HG02981 (cell line): ENCODE data around the gene PREX1.
"Not testable (repeated sequence)": the region's sequence is repeated elsewhere in the genome, so short reads cannot be mapped to it uniquely, and the experiment has no call there.

Source experiments
- ATAC-seq: cut with Tn5 transposase; IDR thresholded peaks from one replicate; pipeline ENCODE4 v1.9.1; 2021; ENCODE audit warnings: mild to moderate bottlenecking, moderate library complexity; ENCODE audit not compliant: unreplicated experiment

PREX1 gene

DNA sequence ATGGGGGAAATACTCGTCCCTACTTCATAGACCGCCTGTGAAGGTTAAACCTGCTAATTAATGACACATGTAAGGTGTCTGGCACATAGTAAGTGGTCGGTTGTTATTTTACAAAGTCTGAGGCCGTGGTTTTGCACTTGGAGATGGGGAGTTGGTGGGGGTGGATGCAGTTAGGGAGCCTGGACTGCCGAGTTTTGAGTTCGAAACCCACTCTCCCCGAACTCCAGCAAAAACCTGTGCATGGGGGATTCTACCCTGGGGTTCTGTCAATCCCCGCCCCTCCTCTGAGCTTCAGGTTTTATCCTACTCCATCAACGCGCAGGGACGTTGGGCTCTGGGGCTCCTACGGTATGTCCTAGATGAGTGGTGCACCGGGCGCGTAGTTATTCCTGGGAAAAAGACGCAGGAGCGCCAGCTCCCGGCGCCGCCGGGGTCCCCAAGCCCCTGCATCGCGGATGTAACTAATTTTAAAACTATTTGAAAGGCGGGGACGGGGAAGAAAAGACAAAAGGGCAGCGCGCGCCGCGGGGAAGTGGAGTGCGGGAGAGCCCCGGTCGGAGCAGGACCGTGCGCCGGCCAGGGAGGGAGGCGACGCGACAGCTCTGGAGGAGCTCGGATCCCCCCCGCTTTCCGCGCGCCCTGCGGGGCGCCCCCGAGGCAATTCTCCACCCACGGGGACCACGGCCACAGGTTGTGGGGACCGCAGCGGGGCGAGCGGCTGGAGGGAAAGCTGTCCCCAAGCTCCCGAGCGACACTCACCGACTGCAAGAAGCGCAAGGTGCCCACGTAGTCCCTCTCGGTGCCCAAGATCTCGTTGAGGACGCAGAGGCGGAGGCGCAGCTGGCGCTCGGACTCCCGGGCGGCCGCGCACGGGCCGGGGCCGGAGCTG, 672 bp downstream of the PREX1 start:
- ATAC-seq, result peak; percentile 9

DNA sequence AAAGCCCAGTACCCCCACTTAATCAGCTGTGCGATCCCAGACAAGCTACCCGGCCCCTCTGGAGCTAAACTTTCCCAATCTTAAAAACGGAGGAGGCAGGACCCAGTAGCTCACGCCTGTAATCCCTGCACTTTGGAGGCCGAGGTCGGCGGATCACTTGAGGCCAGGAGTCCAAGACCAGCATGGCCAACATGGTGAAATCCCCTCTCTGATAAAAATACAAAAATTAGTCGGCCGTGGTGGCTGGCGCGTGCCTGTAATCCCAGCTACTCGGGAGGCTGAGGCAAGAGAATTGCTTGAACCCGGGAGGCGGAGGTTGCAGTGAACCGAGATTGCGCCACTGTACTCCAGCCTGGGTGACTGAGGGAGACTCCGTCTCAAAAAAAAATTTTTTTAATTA, 1.3 kb downstream of the PREX1 start:
- ATAC-seq, result not testable (repeated sequence)

DNA sequence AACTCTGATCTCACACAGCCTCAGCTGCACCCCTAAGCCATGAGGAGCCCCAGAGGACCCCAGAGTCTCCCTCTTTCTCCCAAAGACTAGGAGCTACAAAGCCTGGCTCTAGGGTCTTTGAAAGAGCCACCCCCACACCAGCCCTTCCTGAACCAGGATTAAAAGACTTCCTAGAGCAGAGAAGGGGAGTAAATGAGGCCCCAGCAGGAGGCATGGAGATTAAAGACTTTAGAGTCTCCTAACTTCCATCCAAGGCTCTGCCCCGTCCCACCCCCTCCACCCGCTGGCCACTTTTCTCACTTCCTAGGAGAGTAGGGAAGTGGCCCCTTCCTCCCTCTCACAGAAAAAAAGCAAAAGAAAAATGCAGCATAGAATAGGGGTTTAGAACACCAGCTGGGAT, 1.7 kb downstream of the PREX1 start:
- ATAC-seq, result no peak

DNA sequence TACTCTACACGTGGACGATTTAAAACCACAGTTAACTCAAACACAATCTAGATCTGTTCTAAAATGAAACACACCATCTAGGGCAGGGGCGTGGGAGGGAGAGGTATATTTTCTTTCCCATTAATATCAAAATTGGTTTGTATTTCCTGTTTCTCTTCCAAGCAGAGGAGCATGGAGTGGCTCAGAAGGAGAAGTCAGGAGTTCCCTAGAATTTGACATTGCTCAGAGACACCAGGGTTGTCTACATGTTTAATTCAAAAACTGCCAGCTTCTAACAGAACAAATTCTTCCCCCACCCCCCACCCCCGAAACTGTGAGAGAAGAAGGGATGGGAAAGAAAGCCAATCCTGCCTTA, 2.3 kb downstream of the PREX1 start:
- ATAC-seq, result no peak

DNA sequence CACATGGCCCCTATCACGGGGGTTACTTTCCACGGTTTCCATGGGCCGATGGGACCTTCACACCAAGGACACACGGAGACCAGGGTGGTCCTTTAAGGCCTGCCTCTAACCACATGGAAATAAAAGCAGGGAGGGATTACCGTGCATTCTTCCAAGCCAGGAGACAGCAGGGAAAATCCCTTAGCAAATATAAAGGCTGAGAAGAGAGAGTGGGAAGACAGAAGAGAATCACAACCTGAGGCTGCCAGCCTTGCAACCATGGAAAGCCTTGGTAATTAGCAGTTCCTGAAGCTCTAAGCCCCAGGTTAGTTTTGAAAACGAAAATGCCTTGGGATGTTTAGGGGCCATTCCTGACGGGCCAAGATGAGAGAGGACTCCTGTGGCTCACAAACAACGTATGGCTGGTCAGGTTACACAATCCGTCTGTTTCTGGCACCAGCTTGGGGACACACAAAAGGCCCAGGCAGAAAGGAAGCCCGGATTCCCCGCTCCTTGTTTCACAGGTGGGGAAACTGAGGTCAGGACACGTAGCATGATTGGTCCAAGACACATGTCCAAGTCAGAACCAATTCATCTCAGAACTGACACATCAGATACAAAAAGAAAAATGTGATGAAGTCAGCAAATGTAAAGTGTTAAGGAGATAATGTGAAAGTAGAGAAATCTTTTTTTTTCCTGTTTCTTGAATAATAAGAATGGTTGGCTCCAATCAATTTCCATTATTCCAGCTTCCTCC, 2.8 kb downstream of the PREX1 start:
- ATAC-seq, result no peak

DNA sequence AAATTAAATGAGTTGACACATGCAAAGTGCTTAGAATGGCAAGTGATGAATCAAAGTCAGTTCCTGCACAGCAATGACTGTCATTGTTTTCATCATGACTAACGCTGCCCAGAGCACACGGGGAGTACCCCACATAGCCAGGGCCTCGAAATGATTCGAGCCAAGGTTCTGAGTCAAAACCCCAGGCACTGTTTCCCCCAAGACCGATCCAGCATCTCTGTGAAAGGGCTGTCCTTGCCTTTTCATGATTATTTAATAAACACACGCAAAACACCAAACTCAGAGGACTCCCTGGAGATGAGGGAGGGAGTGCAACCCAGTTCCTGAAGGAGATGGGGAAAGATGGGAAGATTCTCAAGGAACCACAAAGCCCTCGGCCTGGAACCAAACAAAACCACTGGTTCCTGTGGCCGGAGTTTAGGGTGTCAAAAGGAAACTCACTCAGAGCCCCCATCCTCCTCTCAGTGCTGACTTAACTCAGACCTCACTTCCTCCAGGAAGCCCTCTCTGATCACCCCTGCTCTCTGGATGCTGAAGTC, 3.8 kb downstream of the PREX1 start:
- peak; percentile 45 for ATAC-seq

DNA sequence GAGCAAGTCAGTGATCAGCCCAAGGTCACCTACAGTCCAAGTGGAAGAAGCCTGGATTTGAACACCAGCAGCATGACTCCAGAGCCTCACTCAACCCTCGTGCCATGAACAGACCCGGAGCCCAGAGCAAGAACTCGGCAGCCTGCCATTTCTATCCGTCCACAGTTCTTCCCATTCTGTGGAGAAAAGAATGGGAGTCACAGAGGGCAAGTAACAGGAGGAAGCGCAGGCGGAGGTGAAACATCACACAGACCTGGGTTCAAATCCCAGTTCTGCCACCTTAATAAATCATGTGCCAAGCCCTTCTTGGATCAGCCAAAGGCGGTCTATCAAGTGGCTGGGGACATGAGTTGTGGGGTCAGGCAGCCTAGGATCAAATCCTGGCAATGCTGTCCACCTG, 4.3 kb downstream of the PREX1 start:
- ATAC-seq, result no peak

DNA sequence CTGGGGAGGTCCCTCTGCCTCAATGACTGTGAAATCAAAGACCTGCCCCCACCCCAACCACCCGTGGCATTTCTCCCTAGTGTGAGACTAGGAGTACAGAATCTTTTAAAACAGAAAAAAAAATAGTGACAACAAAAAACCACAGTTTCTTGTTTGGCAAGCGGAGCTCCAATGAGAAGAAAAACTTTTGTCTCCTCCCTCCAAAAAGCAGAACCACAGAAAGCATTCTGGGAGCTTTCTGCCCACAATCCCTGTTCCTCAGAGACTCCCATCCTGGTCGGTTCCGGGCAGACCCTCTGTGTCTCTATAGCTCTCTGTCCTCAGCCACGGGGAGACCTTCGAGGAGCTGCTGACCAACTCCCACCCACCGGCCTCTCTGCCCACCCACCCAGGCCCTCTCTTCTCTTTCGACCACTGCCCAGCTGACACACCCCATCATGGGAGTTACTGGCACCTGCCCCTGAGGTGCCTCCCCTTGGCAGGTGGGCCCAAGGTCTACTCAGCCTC, 4.9 kb downstream of the PREX1 start:
- no peak for ATAC-seq

DNA sequence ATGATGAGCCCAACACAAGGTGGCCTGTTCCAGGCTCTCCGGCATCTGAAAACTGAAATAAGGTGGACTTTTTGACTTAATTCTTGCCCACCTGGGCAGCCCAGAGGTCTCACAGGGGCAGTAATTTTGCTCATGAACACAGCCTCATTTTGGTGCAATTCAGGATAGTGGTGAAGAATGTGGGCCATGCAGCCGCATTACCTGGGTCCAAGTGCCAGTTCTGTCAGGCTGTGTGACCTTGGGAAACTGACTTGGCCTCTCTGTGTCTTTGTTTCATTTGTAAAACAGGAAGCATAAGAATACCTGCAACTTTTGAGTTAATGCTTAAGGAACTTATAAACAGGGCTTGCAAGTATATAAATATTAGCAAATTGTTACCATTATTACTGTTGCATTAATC, 5.6 kb downstream of the PREX1 start:
- no peak for ATAC-seq

DNA sequence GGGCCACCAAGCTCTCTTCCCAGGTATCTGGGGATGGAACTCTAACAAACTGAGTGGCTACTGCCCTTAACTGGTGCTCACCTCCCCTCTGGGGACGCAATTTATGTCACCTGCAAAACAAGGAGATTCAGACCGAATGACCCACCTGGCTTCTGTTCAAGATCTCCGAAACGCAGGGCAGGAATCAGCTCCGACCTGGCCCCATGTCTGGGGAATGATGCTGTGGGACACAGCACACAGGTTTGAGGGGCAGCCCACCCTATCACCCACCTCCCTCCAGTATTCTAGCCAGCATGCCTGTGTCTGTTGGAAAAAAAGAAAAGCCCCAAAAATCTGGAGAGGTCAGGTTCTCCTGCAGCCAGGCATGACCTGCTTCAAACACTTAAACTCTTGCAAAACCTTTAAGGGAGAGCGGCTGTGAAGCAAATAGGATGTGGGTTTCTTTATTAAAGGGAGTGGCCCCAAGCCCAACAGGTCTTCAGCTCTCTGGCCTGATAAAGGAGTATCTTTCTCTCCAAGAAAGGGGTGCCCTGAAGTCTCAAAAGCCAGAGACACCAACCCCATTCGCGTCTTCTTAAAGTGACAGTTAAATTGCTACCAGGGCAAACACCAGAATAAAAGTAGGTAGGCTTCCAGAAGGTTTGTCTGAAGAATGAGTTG, 6.4 kb downstream of the PREX1 start:
- no peak for ATAC-seq

DNA sequence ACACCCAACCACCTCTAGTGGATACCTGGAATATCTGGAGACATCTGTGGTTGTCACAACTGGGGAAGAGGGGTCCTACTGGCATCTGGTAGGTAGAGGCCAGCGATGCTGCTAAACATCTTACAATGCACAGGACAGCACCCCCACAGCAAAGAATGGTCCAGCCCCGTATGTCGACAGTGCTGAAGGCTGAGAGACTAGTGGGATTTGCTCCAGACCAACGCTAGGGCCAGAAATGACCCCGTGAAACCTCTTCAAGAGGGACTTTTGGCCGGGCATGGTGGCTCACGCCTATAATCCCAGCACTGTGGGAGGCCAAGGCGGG, 7.2 kb downstream of the PREX1 start:
- ATAC-seq, result no peak

DNA sequence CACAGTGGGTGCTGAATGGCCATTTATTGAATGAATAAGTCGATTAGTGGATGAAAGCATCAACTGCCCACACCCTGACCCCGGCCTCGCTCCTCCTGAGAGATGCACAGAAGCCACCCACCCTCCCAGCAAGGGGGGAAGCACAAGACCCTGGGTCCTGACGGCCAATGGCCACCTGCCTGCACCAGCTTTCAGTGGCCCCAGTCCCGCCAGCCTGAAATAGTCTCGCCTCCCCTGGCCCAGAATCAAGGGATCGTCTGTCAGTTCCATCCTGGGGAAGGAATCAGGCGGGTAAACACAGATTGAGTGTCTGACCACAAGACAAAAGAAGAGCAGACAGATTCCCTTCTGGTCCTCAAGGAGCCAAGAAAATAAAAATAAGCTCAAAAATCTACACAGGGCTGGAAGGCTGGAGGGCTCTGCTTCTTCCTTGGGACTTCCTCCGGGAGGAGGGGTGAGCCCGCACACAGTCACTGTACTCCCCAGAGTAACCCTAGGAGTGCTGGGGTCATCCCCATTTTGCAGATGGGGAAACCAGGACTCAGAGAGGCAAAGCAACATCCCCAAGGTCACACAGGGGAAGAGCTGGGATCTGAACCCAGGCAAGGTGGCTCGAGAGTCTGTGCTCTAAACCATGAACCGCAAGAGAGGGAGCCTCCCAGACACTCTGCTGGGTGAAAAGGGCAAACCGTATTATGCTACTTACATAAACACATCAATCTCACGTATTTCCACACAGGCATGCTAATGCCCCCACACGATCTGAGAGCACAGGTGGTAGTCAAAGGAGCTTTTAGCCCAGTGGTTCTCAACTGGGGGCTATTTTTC, 7.8 kb downstream of the PREX1 start:
- no peak for ATAC-seq

DNA sequence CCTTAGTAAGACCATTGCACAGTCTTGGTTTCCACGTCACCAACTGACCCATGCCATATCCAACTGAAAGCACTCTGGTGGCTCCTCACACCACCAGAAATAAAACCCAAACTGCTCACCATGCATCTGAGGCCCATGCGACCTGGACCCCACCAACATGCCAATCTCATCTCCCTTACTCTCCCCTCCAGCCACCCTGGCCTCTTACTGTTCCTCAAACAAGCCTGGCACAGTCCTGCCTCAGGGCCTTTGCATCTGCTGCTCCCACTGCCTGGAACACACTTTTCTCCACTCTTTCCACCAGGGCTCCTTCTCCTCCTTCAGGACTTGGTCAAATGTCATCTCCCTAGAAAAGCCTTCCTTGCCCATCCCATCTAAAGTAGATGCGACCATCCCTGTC, 8.7 kb downstream of the PREX1 start:
- no peak for ATAC-seq

DNA sequence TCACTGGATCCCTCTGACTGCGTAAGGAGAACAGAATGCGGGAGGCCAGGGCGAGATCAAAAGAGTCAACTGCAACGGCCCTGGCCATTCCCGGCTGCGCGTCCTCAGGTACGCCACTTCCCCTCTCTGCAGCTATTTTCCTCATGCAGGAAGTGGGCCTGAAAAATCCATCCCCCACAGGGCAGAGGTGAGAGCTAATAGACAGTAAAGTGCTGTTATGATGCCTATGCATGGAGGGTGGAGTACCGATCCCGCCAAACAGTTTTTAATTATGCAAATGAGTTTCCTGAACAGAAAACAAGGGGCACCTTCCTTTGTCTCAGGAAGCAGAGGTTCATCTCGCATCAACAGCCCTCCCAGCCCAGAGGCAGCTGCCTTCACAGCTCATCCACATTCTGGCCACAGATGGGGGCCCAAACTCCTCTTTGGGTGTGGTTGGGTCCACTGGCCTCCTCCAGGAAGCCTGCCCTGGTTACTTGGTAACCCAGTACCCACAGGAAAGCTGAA, 9.3 kb downstream of the PREX1 start:
- peak; percentile 55 for ATAC-seq

DNA sequence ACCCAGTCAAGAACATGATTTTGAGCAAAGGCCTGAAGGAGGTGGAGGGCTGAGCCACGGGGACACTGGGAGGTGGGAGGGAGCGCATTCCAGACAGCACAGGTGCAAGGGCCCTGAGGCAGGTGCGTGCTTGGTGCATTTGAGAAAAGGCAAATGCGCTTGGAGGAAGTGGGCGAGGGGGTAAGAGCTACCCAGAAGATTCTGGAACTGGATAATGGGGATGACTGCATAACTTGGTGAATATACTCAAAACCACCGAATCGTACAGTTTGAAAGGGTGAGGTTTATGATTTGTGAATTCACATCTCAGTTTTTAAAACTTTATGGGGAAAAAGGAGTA, 9.8 kb downstream of the PREX1 start:
- no peak for ATAC-seq

DNA sequence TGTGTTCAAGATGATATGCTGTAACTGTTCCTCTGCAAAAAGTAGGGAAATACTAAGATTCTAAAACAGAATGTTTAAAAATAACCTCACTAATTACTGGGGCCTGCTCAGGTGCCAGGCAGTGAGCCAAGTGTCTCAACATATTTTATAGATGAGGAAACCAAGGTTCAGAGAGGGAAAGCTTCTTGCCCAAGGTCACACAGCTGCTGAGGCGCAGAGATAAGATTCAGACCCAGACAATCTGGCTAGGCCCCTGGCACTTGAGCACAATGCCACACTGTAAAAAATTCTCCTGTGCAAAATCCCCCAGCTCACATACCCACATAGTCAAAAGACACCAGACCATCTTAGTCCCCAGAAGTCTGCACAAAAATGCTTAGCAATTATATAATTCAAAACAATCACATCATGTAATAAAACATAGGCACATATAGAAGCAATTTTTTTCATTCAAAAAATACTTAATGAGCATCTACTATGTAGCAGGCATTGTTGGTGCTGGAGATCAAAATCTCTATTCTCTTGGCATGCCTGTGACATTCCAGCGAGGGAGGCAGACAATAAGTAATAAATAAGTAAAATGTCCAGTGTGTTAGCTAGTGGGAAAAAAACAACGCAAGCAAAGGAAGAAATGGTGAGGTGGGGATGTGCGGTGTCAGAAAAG, 10.3 kb downstream of the PREX1 start:
- no peak for ATAC-seq

DNA sequence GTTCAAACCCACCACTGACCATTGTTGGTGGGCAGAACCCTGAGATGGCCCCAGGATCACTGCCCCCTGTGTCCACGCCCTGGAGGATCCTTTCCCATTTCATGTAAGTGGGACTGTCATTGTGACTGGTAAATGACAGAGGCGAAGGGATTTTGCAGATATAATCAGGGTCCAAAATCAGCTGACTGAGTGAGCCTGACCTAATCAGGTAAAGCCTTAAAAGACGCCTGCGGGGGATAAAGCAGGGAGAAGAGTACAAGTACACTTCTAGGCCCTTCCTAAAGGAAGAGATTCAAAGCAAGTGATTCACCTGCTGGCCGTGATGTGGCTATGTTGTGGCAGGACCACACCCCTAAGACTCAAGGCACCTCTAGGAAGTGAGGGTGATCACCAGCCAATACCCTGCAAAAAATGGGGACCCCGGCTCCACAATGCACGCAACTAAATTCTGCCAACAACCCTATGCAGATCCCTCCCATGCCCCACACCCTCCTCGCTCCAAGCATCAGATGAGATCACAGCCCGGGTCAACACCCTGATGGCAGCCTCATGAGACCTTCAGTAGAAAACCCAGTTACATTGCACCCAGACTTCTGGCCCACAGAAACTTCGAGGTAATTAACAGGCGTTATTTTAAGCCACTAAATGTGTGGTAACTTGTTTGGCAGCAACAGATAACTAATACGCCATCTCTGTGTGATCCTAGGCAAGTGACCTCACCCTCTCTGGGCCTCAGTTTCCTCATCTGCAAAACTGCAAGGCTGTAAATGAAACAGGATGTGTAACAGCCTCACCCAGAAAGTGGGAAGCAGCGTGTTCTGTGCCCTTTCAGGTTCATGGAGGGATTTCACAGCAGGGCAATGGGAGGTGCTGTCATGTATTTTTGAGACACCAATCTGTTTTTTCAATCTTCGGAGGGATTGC, 11.3 kb downstream of the PREX1 start:
- ATAC-seq, result no peak

DNA sequence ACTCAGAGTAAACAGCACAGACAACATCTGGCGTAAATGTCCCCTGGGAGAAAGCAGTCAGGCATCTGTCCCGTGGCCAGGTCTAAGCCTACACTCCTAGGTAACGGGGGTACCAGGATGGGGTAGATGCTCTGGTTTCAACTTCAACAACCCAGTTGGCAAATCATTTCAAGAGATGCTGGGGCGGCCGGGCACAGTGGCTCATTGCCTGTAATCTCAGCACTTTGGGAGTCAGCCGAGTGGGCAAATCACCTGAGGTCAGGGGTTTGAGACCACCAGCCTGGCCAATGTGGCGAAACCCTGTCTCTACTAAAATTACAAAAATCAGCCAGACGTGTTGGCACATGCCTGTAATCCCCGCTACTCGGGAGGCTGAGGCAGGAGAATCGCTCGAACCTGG, 12.3 kb downstream of the PREX1 start:
- no peak for ATAC-seq

DNA sequence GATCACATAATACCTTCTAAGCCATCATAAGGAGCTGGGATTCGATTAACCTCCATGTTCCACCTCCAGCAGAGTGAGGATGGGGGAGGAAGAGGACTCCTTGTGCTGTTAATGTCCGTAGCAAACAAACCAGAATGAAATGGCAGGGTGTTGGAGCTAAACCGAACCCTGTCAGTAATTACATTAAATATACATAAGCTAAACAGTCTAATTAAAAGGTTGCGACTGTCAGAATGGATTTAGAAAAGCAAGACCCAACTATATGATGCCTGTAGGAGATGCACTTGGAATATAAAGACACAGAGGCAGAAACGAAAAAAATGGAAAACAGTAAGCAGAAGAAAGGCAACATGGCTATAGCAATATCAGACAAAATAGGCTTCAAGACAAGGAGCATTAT, 13.2 kb downstream of the PREX1 start:
- ATAC-seq, result no peak
